Lung (tissue), 12 donors: ENCODE measurements around the gene ABCB8. TPM values are rescaled to one million over a fixed set of nuclear protein-coding genes. Genes with fewer than 3 reads are reported as not detected.
A peak's percentile ranks its signal among the peaks of the same experiment; 100 is the strongest.

Experiments used
- ATAC-seq: fragments of 200-7000 bp; cut with Tn5 transposase; one replicate; pipeline ENCODE4 v1.9.1; 2020; ENCODE audit warnings: moderate number of reproducible peaks; ENCODE audit not compliant: insufficient read depth, low FRiP score
- DNase-seq, 3 donors: peaks; one replicate each; pipeline ENCODE4 v3.0.0-alpha.2; 2013 to 2017
- H3K27ac ChIP-seq, 2 donors: one replicate each; pipeline ENCODE4 v1.5.1; 2013; ENCODE audit warnings: mild to moderate bottlenecking in 2 of 2, moderate library complexity in 2 of 2, control low read depth in 1 of 2, inconsistent platforms in 1 of 2, low read depth in 1 of 2, low read length in 1 of 2
- H3K27me3 ChIP-seq, 3 donors: one replicate each; pipeline ENCODE4 v1.5.1; 2013; ENCODE audit warnings: low read length in 2 of 3; ENCODE audit not compliant: control insufficient read depth in 3 of 3, insufficient read depth in 3 of 3
- H3K36me3 ChIP-seq, 4 donors: one replicate each; pipeline ENCODE4 v1.5.1; 2013; ENCODE audit warnings: low read length in 4 of 4, mild to moderate bottlenecking in 1 of 4, moderate library complexity in 1 of 4; ENCODE audit not compliant: control insufficient read depth in 4 of 4, insufficient read depth in 4 of 4
- H3K4me1 ChIP-seq, 5 donors: one replicate each; pipeline ENCODE4 v1.5.1; 2013; ENCODE audit warnings: low read length in 5 of 5, mild to moderate bottlenecking in 2 of 5, moderate library complexity in 1 of 5; ENCODE audit not compliant: control insufficient read depth in 5 of 5, insufficient read depth in 5 of 5
- H3K4me3 ChIP-seq: one replicate; pipeline ENCODE4 v1.5.1; 2013; ENCODE audit warnings: mild to moderate bottlenecking, control low read depth, moderate library complexity
- H3K9ac ChIP-seq, 2 donors: one replicate each; pipeline ENCODE4 v1.5.1; 2013; ENCODE audit warnings: low read length in 2 of 2, control low read depth in 1 of 2; ENCODE audit not compliant: insufficient read depth in 1 of 2
- H3K9me3 ChIP-seq, 4 donors: one replicate each; pipeline ENCODE4 v1.5.1; 2013; ENCODE audit warnings: low read length in 3 of 4, mild to moderate bottlenecking in 1 of 4, moderate library complexity in 1 of 4; ENCODE audit not compliant: control insufficient read depth in 4 of 4, insufficient read depth in 3 of 4
- WGBS, 2 donors: extraction: QIAGEN DNeasy Blood & Tissue Kit; methylation state at CpG; one replicate each; pipeline ENCODE4 v1.1.7; 2013; 5-methylcytosine and 5-hydroxymethylcytosine counted together
- polyA plus RNA-seq, 2 donors: library from polyadenylated mRNA; stranded (reverse); fragments of 200-250 nt; gene quantifications; one replicate each; pipeline ENCODE4 v1.2.1, GENCODE V29; 2013
- total RNA-seq, 2 donors: library from RNA; depleted of rRNA in 1 of 2; stranded (reverse); fragments of >200 nt in 1 of 2; gene quantifications; one replicate each; pipeline ENCODE4 v1.2.1, GENCODE V29; 2014 to 2021
- TF ChIP-seq, protein P1 (sequence below): IDR thresholded peaks from 2 replicates; pipeline ENCODE4 v1.5.1; 2012; ENCODE audit warnings: mild to moderate bottlenecking; ENCODE audit errors: control extremely low read depth, extremely low read depth
- donor health status: control.
- donor health status: control.
- donor health status: Bipolar disorder and iron deficiency.
- donor health status: healthy.
- donor health status: DM: yes; HTN: yes; CAD: no.

The ABCB8 gene
- total and polyA plus RNA-seq, 4 donors, result 21.8 to 61.5 (median 28.8) TPM

- DNase-seq (peak; percentile 66 to 84 (median 83)), ATAC-seq (no peak)
- H3K27me3 ChIP-seq, result no peaks in the 10 kb centered on the region
- H3K9ac ChIP-seq, result no peak overlapping the region
- peak overlapping the region; percentile 52 to 71 for H3K27ac ChIP-seq
- H3K4me1 ChIP-seq, result peaks cover 12 to 32% (median 16%) of the 10 kb centered on the region in 5 donors
- H3K4me3 ChIP-seq, result peak overlapping the region; percentile 17
- peaks cover 5 to 34% (median 17%) of the 10 kb centered on the region in 4 donors for H3K36me3 ChIP-seq
- no peaks in the 10 kb centered on the region for H3K9me3 ChIP-seq
- TF ChIP-seq, protein P1, sequence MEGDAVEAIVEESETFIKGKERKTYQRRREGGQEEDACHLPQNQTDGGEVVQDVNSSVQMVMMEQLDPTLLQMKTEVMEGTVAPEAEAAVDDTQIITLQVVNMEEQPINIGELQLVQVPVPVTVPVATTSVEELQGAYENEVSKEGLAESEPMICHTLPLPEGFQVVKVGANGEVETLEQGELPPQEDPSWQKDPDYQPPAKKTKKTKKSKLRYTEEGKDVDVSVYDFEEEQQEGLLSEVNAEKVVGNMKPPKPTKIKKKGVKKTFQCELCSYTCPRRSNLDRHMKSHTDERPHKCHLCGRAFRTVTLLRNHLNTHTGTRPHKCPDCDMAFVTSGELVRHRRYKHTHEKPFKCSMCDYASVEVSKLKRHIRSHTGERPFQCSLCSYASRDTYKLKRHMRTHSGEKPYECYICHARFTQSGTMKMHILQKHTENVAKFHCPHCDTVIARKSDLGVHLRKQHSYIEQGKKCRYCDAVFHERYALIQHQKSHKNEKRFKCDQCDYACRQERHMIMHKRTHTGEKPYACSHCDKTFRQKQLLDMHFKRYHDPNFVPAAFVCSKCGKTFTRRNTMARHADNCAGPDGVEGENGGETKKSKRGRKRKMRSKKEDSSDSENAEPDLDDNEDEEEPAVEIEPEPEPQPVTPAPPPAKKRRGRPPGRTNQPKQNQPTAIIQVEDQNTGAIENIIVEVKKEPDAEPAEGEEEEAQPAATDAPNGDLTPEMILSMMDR, result no peak
- WGBS, 2 donors, result 63 to 78% methylated on average over 43 of the region's 43 CpGs
Observed at GRCh38 chr7:151062399-151063211, 34.4 kb downstream of the ABCB8 start.

- H3K36me3 ChIP-seq, result peaks cover 9 to 40% (median 21%) of the 10 kb centered on the region in 4 donors
- DNase-seq, result no peak
- ATAC-seq, result no peak
- H3K9me3 ChIP-seq, result no peaks in the 10 kb centered on the region
- no peak overlapping the region for H3K4me3 ChIP-seq
- no peaks in the 10 kb centered on the region for H3K27me3 ChIP-seq
- WGBS, 2 donors, result 64 to 73% methylated on average over 8 to 11 of the region's 11 CpGs
- peaks cover 12 to 31% (median 16%) of the 10 kb centered on the region in 5 donors for H3K4me1 ChIP-seq
- no peak overlapping the region for H3K9ac ChIP-seq
- H3K27ac ChIP-seq, result no peak overlapping the region
- TF ChIP-seq, protein P1, result no peak
Observed at GRCh38 chr7:151063212-151063561, 34.9 kb downstream of the ABCB8 start.

GRCh38 chr7:151064454-151064853, 36.2 kb downstream of the ABCB8 start:
- 95% methylated on average over 18 of the region's 18 CpGs for WGBS, 2 donors
- DNase-seq (no peak), ATAC-seq (no peak)
- no peak overlapping the region for H3K9ac ChIP-seq
- TF ChIP-seq, protein P1, result no peak
- H3K36me3 ChIP-seq, result peaks cover 9 to 44% (median 26%) of the 10 kb centered on the region in 4 donors
- H3K27ac ChIP-seq, result no peak overlapping the region
- peaks cover 6 to 21% (median 16%) of the 10 kb centered on the region in 5 donors for H3K4me1 ChIP-seq
- no peaks in the 10 kb centered on the region for H3K9me3 ChIP-seq
- no peaks in the 10 kb centered on the region for H3K27me3 ChIP-seq
- H3K4me3 ChIP-seq, result no peak overlapping the region
